Measurements from ENCODE around the gene OR52D1. TPM values are rescaled to one million over a fixed set of nuclear protein-coding genes. Genes with fewer than 3 reads are reported as not detected.

The OR52D1 gene
- total RNA-seq, 2 donors from 2014 or later = not detected

- H3K27me3 Mint-ChIP-seq = no peaks in the 10 kb centered on the region
Observed at GRCh38 chr11:5531053-5531831, 42.8 kb downstream of the OR52D1 start.

GRCh38 chr11:5534046-5534445, 45.6 kb downstream of the OR52D1 start:
- Mint-ChIP-seq H3K27ac (no peak overlapping the region), H3K4me1 (no peaks in the 10 kb centered on the region), H3K4me3 (no peak overlapping the region), H3K36me3 (ENCODE audit: low read depth) (no peaks in the 10 kb centered on the region), H3K9me3 (no peaks in the 10 kb centered on the region), H3K27me3 (no peaks in the 10 kb centered on the region)
- no peak for ATAC-seq (replicated peaks)

More at GRCh38 chr11:5531053-5531831, 42.8 kb downstream of the OR52D1 start:
- Mint-ChIP-seq H3K4me1 (no peaks in the 10 kb centered on the region), H3K36me3 (ENCODE audit: low read depth) (no peaks in the 10 kb centered on the region), H3K9me3 (no peaks in the 10 kb centered on the region), H3K27ac (no peak overlapping the region), H3K4me3 (no peak overlapping the region)
- no peak for ATAC-seq (replicated peaks)

DNA sequence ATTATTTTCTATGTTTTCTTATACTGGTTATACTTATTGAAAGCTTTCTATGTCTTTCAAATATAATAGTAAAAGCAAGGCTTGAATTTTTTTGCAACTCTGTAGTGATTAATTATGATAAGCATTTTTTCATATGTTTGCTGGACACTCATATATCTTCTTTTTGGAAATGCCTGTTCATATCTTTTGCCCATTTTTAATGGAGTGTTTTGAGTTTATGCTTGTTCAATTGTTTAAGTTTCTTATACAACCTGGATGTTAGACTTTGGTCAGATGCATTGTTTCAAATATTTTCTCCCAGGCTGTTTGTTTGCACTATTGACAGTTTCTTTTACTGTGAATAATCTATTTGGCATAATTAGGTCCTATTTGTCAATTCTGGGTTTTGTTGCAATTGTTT, 48.0 kb downstream of the OR52D1 start:
- Mint-ChIP-seq H3K27me3 (peaks cover 3% of the 10 kb centered on the region), H3K27ac (no peak overlapping the region), H3K4me1 (no peaks in the 10 kb centered on the region), H3K36me3 (ENCODE audit: low read depth) (no peaks in the 10 kb centered on the region), H3K4me3 (no peak overlapping the region), H3K9me3 (no peaks in the 10 kb centered on the region)
- no peak for ATAC-seq (replicated peaks)

Other genes starting within 250 kb of the OR52D1 start
- not detected for gene HBG1, start 238.8 kb upstream of the OR52D1 start, total RNA-seq
- not detected for gene HBG2, start 233.9 kb upstream of the OR52D1 start, total RNA-seq
- gene HBE1, start 218.7 kb upstream of the OR52D1 start, total RNA-seq = not detected
- not detected for gene OR51B4, start 186.7 kb upstream of the OR52D1 start, total RNA-seq
- gene OR51B2, start 164.4 kb upstream of the OR52D1 start, total RNA-seq = under 1 TPM in 1 of 2 donors, not detected in 1; 0.29 TPM
- under 1 TPM in 1 of 2 donors, not detected in 1; 0.50 TPM for gene OR51B5, start 145.2 kb upstream of the OR52D1 start, total RNA-seq
- not detected for gene OR51B6, start 137.2 kb upstream of the OR52D1 start, total RNA-seq
- not detected for gene OR51M1, start 104.9 kb upstream of the OR52D1 start, total RNA-seq
- gene OR51Q1, start 66.6 kb upstream of the OR52D1 start, total RNA-seq = not detected
- gene OR51I1, start 47.2 kb upstream of the OR52D1 start, total RNA-seq = not detected
- not detected for gene OR51I2, start 39.4 kb upstream of the OR52D1 start, total RNA-seq
- under 1 TPM in 1 of 2 donors, not detected in 1; 0.34 TPM for gene UBQLN3, start 21.3 kb downstream of the OR52D1 start, total RNA-seq
- gene UBQLNL, start 28.0 kb downstream of the OR52D1 start, total RNA-seq = under 1 TPM in 1 of 2 donors, not detected in 1; 0.50 TPM
- gene OR52H1, start 59.9 kb downstream of the OR52D1 start, total RNA-seq = under 1 TPM in 1 of 2 donors, not detected in 1; 0.34 TPM
- gene OR52B6, start 92.2 kb downstream of the OR52D1 start, total RNA-seq = not detected
- gene TRIM6, start 108.0 kb downstream of the OR52D1 start, total RNA-seq = under 1 TPM; 0.19 TPM
- 1 to 10 TPM; 6.7 to 7.1 TPM for gene TRIM34, start 136.3 kb downstream of the OR52D1 start, total RNA-seq
- 10 to 100 TPM; 11.4 to 18.8 TPM for gene TRIM5, start 196.4 kb downstream of the OR52D1 start, total RNA-seq
- 100 to 1,000 TPM in 1 of 2 donors, 10 to 100 TPM in 1; 91.0 to 159 TPM for gene TRIM22, start 201.1 kb downstream of the OR52D1 start, total RNA-seq
- under 1 TPM in 1 of 2 donors, not detected in 1; 0.29 TPM for gene OR56B1, start 247.8 kb downstream of the OR52D1 start, total RNA-seq